NCI-H146 treated with DMSO at 0.1 percent for 48 hours (cell line): ENCODE data around the gene NME1.
"Not testable (repeated sequence)": the region's sequence is repeated elsewhere in the genome, so short reads cannot be mapped to it uniquely, and the experiment has no call there.

Experiments used
- DNase-seq: peaks from one replicate; lab custom pipeline; 2025; ENCODE audit not compliant: unreplicated experiment; lab: John Stamatoyannopoulos, UW

Gene NME1

GRCh38 chr17:51144266-51145022 lies 8.9 kb upstream of the NME1 start:
- DNase-seq: peak; percentile 85

DNA sequence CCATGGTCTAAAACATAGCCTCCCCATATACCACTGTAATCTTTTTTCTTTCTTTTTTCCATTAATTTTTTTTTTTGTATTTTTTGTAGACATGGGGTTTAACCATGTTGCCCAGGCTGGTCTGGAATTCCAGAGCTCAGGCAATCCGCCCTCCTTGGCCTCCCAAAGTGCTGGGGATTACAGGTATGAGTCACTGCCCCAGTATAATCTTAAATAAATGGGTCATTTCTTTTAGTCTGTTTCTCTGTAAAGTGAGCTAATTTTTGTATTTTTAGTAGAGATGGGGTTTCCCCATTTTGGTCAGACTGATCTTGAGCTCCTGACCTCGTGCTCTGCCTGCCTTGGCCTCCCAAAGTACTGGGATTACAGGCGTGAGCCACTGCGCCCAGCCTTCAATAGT lies 5.7 kb upstream of the NME1 start:
- DNase-seq: no peak

- no peak for DNase-seq
Observed at GRCh38 chr17:51149163-51149562, 4.2 kb upstream of the NME1 start.

DNA sequence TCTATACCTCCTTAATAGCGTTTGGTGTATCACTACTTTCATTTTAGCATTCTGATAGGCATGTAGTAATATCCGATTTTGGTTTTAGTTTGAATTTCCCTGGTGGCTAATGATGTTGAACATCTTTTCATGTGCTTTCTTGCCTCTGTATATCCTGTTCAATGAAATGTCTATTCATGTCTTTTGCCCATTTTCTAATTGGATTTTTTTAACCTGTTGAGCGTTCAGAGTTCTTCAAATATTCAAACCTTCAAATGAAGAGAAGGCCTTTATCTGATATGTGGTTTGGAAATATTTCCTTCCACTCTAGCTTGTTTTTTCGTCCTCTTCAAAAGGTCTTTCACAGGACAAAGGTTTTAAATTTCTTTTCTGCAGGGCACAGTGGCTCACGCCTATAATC lies 2.4 kb upstream of the NME1 start:
- DNase-seq: no peak

DNA sequence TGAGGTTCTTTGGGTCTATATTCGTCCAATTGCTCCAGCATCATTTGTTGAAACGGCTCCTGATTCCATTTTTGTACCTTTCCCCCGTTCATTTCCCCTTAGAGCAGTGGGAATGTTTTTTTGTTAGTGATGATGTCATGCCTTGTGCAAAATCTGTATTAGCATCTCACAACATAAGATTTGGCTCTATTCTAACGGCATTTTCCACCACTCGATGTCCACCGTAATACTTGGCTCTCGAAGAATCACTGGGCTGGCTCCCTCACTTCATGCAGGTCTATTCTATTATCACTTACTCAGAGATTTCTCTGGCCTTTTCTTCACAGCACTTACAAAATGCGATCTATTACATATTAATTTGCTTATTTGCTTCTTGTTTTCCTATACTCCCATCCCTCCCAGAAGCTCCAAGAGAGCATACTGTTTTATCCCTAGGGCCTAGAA lies 571 bp upstream of the NME1 start:
- no peak for DNase-seq

GRCh38 chr17:51154176-51154575 lies 817 bp downstream of the NME1 start:
- no peak for DNase-seq

- no peak for DNase-seq
Observed at GRCh38 chr17:51155416-51155815, 2.1 kb downstream of the NME1 start.

- no peak for DNase-seq
Observed at GRCh38 chr17:51159604-51160003, 6.2 kb downstream of the NME1 start.

DNA sequence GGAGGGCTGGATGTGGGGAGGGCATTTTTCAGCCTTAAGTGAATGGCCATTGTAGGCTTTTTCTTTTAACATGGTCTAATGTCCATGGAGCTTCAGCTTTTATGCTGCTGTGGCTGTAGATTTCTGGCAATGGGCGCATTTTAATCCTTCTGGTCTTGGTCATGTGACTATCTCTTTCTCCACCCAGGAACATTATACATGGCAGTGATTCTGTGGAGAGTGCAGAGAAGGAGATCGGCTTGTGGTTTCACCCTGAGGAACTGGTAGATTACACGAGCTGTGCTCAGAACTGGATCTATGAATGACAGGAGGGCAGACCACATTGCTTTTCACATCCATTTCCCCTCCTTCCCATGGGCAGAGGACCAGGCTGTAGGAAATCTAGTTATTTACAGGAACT lies 8.2 kb downstream of the NME1 start:
- DNase-seq: no peak

DNA sequence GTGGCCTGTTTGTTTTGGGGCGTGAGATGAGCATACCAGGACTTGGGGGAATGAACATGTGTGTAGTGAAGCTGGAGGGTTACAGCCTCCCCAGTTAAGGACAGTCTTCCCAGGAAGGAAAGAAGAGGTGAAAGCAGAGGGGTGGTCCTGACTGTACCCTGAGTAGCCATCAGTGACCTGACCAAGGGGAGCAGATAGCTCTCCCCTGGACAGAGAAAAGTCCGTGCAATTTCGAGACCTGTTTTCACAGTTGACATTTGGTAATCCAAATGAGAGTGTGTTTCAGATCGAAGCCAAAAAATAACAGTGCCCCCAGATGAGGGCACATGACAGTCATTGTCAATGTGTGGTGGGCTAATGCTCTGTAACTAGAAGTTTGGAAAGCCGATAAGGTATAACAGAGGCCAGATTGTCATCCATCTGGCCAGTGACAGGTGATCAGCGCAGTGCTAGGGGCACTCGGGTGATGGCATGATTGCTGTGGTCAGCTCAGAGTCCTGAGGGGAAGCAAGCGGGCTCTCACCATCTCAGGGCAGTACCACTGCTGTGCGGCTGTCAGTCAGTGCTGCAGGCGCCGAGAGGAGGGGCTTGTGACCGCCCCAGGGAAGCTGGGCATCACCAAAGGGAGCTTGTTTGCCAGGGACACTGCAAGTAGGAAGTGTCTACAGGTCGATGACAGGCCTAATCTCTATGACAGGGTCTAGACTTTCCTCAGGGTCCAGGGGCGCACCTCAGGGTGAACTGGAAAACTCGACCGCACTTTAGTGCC lies 11.7 kb downstream of the NME1 start:
- DNase-seq: peak; percentile 55

GRCh38 chr17:51165680-51166197 lies 12.4 kb downstream of the NME1 start:
- no peak for DNase-seq

DNA sequence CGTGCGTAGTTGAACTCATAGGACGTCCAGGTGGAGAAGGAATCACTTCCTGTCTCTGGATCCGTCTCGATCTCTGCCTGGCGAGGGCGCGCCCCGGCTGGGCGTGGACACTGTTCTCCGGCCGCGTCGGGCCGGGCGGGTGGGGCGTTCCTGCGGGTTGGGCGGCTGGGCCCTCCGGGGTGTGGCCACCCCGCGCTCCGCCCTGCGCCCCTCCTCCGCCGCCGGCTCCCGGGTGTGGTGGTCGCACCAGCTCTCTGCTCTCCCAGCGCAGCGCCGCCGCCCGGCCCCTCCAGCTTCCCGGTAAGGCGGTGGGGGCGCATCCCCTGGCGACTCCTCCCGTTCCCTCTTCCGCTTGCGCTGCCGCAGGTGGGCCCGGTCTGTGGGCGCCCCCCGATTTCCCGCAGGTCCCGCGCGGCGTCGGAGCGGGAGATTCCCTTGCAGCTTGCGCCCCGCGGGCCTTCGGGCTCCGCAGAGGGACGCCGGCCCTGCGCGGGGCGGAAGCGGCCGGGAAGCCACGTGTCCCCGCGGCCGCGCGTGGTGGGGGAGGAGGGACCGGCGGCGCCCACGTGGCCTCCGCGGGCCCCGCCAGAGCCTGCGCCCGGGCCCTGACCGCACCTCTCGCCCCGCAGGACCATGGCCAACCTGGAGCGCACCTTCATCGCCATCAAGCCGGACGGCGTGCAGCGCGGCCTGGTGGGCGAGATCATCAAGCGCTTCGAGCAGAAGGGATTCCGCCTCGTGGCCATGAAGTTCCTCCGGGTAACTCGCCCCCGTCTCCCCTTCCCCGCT lies 13.0 kb downstream of the NME1 start, which contains the start of gene NME2:
NME2 (plus strand) TSS at position 214 of the 789 bp plus-strand sequence; CDS start at position 634, 420 bp downstream.
- peak; percentile 67 for DNase-seq

GRCh38 chr17:51166987-51167931 lies 13.9 kb downstream of the NME1 start:
- DNase-seq: peak; percentile 33

GRCh38 chr17:51169340-51169739 lies 16.0 kb downstream of the NME1 start:
- no peak for DNase-seq

DNA sequence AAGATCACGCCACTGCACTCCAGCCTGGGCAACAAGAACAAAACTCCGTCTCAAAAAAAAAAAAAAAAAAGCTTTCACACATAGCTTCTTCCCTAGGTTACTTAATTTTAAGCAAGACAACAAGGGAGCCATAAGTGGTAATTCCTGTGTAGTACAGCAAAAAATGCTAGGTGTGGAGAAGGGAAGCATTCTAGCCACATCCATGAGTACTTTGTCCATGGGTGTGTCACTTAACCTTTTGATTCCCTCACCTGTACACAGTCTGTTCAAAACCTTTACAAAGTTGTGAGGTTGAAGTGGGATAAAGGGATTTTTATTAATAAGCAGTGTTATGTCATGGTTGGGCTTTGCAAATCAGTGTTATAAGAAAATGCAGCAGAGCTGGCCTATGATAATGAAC lies 17.4 kb downstream of the NME1 start:
- no peak for DNase-seq

- DNase-seq: not testable (repeated sequence)
Observed at GRCh38 chr17:51172030-51172429, 18.7 kb downstream of the NME1 start.

- no peak for DNase-seq
Observed at GRCh38 chr17:51180486-51180885, 27.1 kb downstream of the NME1 start.

- no peak for DNase-seq
Observed at GRCh38 chr17:51184124-51184523, 30.8 kb downstream of the NME1 start.

DNA sequence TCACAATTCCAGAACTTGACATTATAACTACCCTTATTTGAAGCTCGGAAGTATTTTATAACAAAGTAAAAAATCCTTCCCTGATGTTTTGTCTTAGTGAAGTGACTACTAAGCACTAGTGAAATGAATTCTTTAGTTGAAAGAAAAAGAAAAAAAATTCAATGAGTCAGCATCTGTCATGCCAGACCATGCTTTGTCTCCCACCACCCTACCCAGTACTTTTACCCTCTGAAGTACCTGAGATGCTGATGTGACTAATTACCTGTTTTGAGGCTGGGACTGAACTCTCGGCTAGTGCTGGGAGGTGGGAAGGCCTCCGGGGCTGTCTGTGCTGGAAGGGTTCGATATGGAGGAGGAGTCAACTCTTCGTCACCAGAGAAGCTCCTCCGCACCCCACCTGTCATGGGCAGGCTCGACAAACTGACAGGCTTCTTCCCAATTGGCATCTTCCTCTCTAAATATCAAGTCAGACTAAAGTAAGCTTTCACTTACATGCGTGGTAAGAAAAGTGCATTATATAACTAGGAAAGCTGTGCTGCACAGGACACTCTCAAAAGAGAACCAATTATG lies 32.5 kb downstream of the NME1 start:
- DNase-seq: no peak
